ENCODE data around the gene SASH1. TPM values are rescaled to one million over a fixed set of nuclear protein-coding genes. Genes with fewer than 3 reads are reported as not detected.

SASH1 gene
- total and polyA plus RNA-seq, 11 donors = 10.7 to 47.5 (median 28.2) TPM

- Histone ChIP-seq H3K9me3 (no peaks in the 10 kb centered on the region), H3K27me3 (peaks cover 0 to 10% (median 0%) of the 10 kb centered on the region in 9 donors), H3K27ac (no peak overlapping the region), H3K4me3 (no peak overlapping the region), H3K4me1 (peaks cover 0 to 22% (median 0%) of the 10 kb centered on the region in 12 donors), H3K36me3 (no peaks in the 10 kb centered on the region)
- no peak for TF ChIP-seq POLR2A (IDR thresholded peaks at IDR 0.05)
- TF ChIP-seq CTCF (IDR thresholded peaks at IDR 0.05) = no peak
- intact Hi-C loops (cut with DNase I) = no loop called here
- DNase-seq (no peak), ATAC-seq (peak in 2 of 4 donors; percentile 38 to 52)
- 64 to 82% (median 67%) methylated on average over 8 of the region's 8 CpGs for WGBS, 4 donors
These were observed 222.8 kb downstream of the SASH1 start for GRCh38 chr6:148565321-148565926.

GRCh38 chr6:148565930-148566663 lies 223.5 kb downstream of the SASH1 start:
- Histone ChIP-seq H3K4me1 (peaks cover 0 to 22% (median 0%) of the 10 kb centered on the region in 12 donors), H3K9me3 (no peaks in the 10 kb centered on the region), H3K27me3 (peaks cover 0 to 10% (median 0%) of the 10 kb centered on the region in 9 donors), H3K36me3 (no peaks in the 10 kb centered on the region), H3K4me3 (no peak overlapping the region), H3K27ac (peak overlapping the region in 1 of 12 donors; percentile 46)
- intact Hi-C loops (cut with DNase I) = no loop called here
- WGBS, 4 donors = 67 to 72% (median 70%) methylated on average over 12 of the region's 12 CpGs
- DNase-seq (peak in 2 of 5 donors; percentile 48 to 67), ATAC-seq (peak; percentile 40 to 93 (median 84))
- TF ChIP-seq CTCF (IDR thresholded peaks at IDR 0.05) = no peak
- TF ChIP-seq POLR2A (IDR thresholded peaks at IDR 0.05) = no peak

GRCh38 chr6:148566664-148567350 lies 224.2 kb downstream of the SASH1 start:
- Histone ChIP-seq H3K36me3 (no peaks in the 10 kb centered on the region), H3K27me3 (peaks cover 0 to 10% (median 0%) of the 10 kb centered on the region in 9 donors), H3K9me3 (no peaks in the 10 kb centered on the region), H3K4me1 (peaks cover 0 to 22% (median 0%) of the 10 kb centered on the region in 12 donors), H3K27ac (peak overlapping the region in 1 of 12 donors; percentile 46), H3K4me3 (no peak overlapping the region)
- TF ChIP-seq POLR2A (IDR thresholded peaks at IDR 0.05) (no peak), CTCF (IDR thresholded peaks at IDR 0.05) (no peak)
- DNase-seq = no peak
- no peak for ATAC-seq
- 86 to 89% (median 88%) methylated on average over 3 of the region's 3 CpGs for WGBS, 4 donors
- intact Hi-C loops (cut with DNase I) = no loop called here

- intact Hi-C loops (cut with DNase I) = loop anchor here in 3 of 10 donors (10.0 kb wide), 2 partner anchors 174 to 864 kb away; partner anchors contain the start of gene UST (in 3 of the 3)
- 65 to 84% (median 76%) methylated on average over 7 of the region's 7 CpGs for WGBS, 4 donors
- no peak for DNase-seq
- ATAC-seq = no peak
- H3K27ac ChIP-seq = no peak overlapping the region
- no peaks in the 10 kb centered on the region for H3K36me3 ChIP-seq
- peaks cover 0 to 18% (median 0%) of the 10 kb centered on the region in 12 donors for H3K4me1 ChIP-seq
- H3K9me3 ChIP-seq = no peaks in the 10 kb centered on the region
- TF ChIP-seq POLR2A (IDR thresholded peaks at IDR 0.05) (no peak), CTCF (IDR thresholded peaks at IDR 0.05) (no peak)
- no peak overlapping the region for H3K4me3 ChIP-seq
- peaks cover 0 to 10% (median 0%) of the 10 kb centered on the region in 9 donors for H3K27me3 ChIP-seq
These were observed 227.8 kb downstream of the SASH1 start for GRCh38 chr6:148570456-148570855.

All from heart left ventricle (tissue), 16 donors.